Breast epithelium (tissue), 3 donors: ENCODE results near the gene PKD1L1.

Source experiments
- CTCF ChIP-seq, 3 donors: fragments of 450-650 bp; IDR thresholded peaks; one replicate each; pipeline ENCODE4 v1.5.1; 2016 to 2017; ENCODE audit warnings: antibody characterized with exemption in 3 of 3, mild to moderate bottlenecking in 3 of 3, moderate library complexity in 3 of 3
- POLR2A ChIP-seq: fragments of 450-650 bp; IDR thresholded peaks from one replicate; pipeline ENCODE4 v1.6.1; 2016; ENCODE audit warnings: antibody characterized with exemption, mild to moderate bottlenecking, moderate library complexity

- TF ChIP-seq CTCF (IDR thresholded peaks at IDR 0.05) (no peak), POLR2A (no peak)
Measured at GRCh38 chr7:47988496-47989386, 40.5 kb upstream of the PKD1L1 start.
